ENCODE results near the gene UNC119.

GRCh38 chr17:28563475-28563874 lies 11.1 kb upstream of the UNC119 start:
- TF ChIP-seq CTCF (IDR thresholded peaks at IDR 0.05) (no peak), ZFX (IDR thresholded peaks at IDR 0.05; ENCODE audit: borderline replicate concordance) (no peak)
